Stimulated activated CD8-positive, alpha-beta memory T cell treated with anti-CD3 and anti-CD28 coated beads, Interleukin-7, amount 100 ng/mL, for 1 hour (primary cell): ENCODE results near the gene BCL11A.
"Not testable (repeated sequence)": the region's sequence is repeated elsewhere in the genome, so short reads cannot be mapped to it uniquely, and the experiment has no call there.

Source experiments
- DNase-seq, 2 donors: peaks; one replicate each; pipeline ENCODE4 v3.0.0-alpha.2; 2020; ENCODE audit warnings: low read depth in 2 of 2

The BCL11A gene

DNA sequence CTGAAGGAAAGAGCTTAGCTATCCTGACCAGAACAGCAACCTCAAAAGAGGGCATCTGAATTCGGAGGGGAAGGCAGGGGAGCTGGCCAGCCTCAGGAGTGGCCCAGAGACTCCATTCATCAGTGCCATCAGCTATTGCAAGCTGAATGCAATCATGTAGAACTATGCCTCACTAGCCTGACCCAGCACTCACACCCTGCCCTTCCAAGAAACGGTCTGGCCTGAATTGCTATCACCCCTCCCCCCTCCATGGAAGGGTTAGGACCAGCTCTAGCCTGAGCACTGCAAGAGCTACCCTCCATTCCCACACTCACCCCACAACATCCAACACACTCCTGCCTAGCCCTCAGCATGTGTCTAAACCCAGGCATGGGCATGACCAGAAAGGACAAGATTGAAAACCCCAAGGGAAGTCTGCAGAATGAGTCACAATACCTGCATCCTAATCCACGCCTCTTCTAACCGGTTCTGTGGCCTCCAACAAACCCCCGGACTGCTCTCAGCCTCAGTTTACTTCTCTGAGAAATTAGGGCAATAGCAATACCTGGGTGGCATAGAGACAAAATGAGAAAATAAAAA lies 120.3 kb downstream of the BCL11A start:
- no peak for DNase-seq

DNA sequence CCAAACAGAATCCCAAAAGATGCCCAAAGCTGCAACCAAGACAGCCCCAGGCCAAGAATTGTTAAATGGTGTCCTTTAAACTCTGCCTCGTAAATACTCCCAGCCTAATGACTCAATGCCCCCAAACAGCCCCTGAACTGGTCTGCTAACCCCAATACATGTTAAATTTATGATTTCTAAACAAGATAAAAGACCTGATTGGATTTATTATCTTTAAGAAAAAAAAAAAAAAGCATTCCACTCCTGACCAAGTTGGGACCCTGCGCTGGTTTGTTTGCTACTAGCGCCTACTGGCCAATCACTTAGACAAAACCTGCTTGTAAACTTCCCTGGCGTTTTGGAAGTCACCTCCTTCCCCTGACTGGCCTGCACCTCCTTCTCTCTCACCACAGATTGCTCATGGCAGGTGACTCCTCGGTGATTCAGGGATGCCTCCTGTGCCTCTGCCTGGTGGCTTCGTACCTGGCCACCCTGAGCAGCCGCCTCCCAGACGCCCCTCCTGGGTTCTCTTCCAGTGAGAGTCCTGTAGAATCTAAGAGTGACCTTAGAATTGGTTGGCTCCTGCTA lies 121.3 kb downstream of the BCL11A start:
- no peak for DNase-seq

GRCh38 chr2:60429681-60430080 lies 123.8 kb downstream of the BCL11A start:
- DNase-seq: no peak

GRCh38 chr2:60426880-60427279 lies 126.6 kb downstream of the BCL11A start:
- DNase-seq: no peak

DNA sequence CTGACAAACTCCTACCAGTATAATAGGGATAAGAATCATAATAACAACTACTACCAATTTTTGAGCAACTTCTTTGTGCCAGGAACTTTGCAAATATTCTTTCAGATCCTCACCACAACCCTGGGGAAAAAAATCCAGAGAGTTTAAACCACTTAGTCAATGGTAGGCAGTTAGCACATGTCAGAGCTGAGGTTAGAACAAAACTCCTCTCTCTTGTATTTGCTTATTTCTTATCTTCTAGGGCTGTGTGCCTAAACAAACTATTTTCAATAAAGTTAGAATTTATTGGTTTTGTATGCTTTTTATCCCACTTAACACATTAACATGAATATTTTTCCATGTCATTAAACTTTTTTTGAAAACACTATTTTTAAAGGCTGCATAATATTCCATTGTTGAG lies 127.1 kb downstream of the BCL11A start:
- no peak for DNase-seq

- no peak for DNase-seq
Observed at GRCh38 chr2:60424233-60424632, 129.2 kb downstream of the BCL11A start.

DNA sequence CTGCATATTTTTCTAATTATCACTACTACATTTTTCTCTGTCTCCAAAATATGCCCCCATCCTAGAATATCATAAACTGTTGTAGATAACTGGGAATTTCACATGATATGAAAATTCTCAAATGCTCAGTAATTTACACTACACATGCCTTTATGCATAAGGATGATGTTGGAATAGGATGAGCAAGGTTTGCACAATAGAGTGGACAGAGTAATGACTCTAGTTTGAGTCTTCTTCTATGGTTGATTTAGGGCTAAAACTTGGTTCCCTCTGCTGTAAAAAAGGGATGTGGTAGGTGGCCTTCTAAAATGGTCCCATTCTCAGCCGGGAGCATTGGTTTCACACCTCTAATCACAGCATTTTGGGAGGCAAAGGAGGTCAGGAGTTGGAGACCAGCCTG lies 129.9 kb downstream of the BCL11A start:
- no peak for DNase-seq

DNA sequence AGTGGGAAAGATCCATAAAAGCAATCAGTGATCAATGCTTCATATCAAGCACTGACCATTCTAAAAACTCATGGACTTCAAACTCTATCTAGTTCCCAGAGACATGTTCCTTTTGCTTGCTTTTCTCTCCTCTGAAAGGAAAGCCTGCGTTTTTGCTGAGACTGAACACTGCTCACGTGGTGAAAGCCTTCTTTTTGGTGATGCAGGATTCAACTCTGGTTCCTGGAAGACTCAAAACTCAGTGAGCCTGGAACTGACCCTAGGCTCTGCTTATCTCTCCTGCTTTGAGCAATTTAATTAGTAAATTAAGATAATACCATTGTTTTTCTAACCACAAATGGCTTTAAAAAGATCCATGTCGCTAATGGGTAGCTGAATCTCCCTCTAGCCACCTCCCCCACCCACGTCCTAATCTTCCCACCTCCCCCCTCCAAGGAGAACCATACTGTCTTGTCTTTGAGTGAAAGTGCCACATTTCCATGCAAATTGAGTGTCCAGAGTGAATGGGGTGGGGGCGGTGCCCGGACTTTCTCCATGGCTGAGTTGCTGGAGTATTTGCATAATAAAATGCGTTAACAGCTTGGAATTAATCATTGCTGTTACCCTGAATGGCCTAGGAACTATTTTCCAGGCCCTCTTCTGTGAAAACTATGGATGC lies 130.5 kb downstream of the BCL11A start:
- no peak for DNase-seq

DNA sequence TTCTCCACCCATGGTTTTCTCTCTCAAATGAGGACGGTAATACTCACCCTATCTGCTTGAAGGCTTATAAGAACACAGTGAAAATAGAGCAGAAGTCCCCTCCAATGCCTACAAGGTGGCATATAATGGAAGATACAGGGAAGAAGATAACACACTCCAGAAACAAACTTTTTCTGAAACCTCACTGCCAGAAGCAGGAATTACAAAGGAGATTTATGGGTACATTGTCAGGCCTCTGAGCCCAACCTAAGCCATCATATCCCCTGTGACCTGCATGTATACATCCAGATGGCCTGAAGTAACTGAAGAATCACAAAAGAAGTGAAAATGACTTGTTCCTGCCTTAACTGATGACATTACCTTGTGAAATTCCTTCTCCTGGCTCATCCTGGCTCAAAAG lies 136.2 kb downstream of the BCL11A start:
- not testable (repeated sequence) for DNase-seq

DNA sequence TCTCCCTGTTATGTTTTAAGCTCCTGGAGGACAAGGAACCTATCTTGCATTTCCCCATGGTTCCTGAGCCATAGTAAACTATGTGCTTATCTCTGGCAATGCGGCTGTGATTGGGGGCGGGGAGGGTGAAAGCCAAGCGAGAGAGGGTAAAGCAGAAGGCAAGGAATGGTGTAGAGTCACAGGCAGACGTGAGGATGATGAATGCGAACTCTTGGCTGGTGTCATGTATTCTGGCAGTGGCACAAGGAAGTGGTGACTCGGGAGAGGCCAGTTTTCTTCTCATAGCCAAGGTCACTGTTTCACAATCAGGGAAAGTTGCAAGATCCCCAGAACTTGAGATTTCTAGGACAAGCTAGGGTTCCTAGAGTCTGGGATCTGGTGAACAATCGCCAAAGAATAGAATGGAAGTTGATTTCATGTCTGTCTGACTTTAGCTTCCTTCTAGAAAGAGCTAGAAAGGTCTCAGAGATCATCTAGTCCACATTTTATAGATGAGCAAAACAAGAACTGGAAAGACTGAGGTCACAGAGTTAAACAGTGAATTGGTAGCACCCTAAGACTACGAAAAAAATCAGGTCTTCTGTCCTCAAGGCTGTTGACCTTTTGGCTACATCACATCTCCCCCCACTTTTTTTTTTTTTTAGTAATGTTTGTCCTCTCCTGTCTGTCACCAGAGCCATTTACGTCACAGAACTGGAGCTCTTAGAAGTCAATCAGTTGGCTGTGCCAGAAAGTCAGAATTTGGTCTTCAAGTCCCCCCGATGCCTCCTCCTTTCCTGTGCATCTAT lies 137.0 kb downstream of the BCL11A start:
- DNase-seq: no peak

GRCh38 chr2:60415814-60416213 lies 137.6 kb downstream of the BCL11A start:
- no peak for DNase-seq

DNA sequence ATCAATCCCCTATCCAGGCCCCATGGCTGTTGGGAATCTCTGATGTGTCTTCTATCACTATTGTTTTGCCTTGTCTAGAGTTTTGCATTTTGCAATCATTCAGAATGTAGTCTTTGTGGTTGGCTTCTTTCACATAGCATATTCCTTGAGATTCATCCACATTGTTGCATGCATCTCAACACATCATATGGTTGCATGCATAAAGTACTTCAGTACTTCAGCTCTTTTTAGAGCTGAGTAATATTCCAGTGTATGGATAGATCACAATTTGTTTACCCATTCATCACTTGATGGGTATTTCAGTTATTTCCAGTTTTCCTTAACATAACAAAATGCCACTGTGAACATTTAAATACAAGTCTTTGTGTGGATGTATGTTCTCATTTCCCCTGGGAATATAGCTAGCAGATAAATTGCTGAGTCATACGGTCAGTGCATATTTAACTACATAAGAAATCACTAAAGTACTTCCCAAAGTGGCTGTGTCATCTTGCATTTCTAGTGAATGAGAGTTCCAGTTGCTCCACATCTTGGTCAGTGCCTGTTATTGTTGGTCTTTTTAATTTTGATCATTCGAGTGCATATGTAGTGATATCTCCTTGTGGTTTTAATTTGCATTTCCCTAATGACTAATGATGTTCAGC lies 138.8 kb downstream of the BCL11A start:
- no peak for DNase-seq

GRCh38 chr2:60413814-60414168 lies 139.7 kb downstream of the BCL11A start:
- DNase-seq: no peak

DNA sequence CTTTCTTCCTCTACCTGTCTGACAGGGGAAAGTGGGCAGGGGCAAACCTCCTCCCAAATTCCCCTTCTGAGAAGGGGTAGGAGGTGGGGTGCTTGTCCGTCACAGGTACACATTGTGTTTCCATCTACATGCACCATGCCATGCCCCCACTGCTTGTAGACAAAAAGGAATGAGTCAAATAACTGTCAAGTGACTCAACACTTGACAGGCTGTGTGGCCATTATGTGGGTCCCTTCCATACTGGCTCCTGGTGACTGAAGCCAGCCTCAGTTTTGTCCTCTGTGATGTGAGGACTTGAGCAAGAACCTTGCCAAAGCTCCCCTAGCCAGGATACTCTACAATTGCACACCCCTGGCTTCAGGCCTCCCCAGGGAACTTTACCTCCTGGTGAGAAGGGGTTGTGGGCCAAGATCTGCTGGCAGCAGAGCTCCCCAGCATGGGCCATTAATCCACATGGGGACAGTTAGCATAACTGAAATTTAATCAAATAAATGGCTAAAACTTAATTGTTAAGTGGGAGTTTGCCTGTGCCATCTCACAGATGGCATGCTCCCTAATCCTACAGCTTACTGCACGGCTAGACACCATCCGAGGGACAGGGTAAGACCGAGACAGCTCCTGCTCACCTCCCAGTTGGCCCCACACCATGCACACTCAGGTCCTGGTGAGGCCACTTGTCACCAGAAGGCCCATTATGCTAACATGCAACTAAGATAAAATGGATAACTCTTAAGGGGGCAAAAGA lies 140.2 kb downstream of the BCL11A start:
- DNase-seq: no peak

DNA sequence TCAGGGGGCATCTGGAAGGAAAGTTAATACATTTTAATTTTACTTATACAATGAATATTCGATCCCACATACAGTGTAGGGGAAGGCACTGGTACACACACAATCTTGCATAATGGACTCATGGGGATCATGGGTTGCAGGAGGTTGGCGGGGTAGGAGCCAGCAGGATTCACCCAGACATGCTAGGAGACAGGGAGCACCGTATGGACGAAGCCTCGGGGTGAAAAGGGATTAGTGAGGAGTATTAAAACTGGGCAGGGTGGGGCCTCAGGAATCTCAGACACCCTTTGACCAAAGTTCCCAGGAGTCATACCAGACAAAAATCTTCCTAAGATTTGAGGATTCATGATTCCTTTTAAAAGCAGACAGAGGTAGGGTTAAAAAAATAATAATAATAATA lies 140.8 kb downstream of the BCL11A start:
- no peak for DNase-seq

DNA sequence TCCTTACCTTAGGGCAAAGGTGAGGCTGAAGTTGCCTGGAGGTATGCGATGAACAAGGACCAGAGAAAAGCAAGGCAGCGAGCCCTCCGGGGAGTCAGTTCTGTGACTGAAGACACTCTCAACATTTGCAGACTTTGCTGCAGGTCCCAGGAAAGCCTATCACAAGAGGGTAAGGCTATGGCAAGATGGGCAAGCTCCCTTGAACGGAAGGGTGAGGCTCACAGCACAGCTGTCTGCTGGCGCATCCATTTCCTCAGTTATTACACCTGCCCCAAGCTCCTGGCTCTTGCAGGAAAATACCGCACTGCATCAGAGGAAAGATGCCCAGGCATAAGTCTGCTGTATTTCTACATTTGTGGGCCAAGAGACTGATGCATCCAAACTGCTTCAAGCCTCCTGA lies 141.4 kb downstream of the BCL11A start:
- no peak for DNase-seq

DNA sequence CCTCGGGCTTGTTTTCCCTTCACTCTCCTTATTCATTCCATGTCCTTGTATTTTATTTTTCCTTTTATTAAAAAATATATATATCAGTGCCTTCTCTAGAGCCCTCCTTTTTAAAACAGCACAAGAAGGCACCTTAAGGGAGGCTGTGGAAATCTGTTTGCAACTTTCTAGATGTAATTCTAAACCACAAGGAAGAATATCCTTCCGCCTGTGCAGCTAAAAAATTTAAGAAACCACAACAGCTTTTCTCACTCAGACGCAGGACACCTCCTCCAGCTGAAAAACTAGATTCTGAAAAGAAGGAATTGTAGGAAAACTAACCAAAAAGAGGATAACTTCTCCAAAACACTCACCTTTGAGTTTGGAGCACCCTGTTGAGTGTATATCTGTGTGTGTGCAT lies 142.2 kb downstream of the BCL11A start:
- no peak for DNase-seq

- no peak for DNase-seq
Observed at GRCh38 chr2:60410456-60411146, 142.9 kb downstream of the BCL11A start.

- DNase-seq: no peak
Observed at GRCh38 chr2:60409531-60409871, 144.0 kb downstream of the BCL11A start.

DNA sequence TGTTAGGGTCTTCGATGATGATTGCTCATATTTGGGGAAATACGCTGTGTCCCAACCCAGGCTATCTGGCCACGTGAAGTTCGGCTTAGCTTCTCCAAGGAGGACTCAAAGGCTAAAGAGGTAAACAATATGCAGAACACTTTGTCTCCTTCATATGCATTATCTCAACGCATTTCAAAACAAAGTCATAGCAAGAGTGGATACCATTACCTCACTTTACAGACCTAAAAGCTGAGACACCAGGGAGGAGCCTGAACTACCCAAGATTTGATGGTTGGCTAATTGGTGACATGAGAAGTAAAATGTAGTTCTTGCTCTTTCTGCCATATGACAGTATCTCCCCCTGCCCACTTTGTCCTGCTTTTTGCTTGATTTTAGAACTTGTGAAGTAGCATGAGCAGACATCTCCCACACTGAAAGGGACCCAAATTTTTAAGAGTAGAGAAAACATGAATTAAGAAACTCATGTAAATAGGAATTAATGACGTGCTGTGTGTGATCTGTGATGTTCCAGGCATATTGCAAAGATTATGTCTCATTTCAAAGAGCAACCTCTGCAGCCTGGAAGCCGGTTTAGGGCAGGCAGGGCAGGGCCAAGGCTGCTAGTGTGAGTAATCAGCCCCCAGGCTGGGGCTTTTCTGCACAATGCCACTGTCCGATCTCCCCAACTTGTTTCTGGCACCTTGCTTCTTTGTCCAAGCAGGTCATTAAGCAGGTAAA lies 144.5 kb downstream of the BCL11A start:
- DNase-seq: no peak

DNA sequence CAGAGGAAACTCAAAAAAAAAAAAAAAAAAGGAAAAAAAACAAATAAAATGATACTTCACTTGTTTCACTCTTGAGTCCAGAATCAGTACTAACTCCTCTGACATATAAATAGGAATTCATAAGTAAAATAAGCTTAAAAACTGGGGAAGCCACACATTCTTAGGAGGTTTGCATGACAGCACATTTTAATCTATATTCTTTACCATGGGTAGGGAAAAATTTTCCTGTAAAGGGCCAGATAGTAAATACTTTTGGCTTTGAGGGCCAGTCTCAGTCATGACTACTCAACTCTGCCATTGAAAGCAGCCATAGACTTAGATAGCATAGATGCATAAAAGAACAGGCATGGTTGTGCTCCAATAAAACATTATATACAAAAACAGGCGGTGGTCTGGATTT lies 145.2 kb downstream of the BCL11A start:
- DNase-seq: no peak
